Panc1 (cell line): ENCODE data around the gene NCAPD3. TPM values are rescaled to one million over a fixed set of nuclear protein-coding genes. Genes with fewer than 3 reads are reported as not detected.
A peak's percentile ranks its signal among the peaks of the same experiment; 100 is the strongest.

Experiments used
- ATAC-seq: fragments of 200-7000 bp; cut with Tn5 transposase; 2 replicates; pipeline ENCODE4 v1.9.1; 2020; ENCODE audit warnings: mild to moderate bottlenecking, moderate library complexity
- BruUV-seq: library from RNA; stranded (reverse); fragments of 400-500 nt; replicated peaks from 2 replicates; lab custom pipeline; 2021; lab: Mats Ljungman, UMichigan
- CTCF ChIA-PET: fragments of 300-600 bp; sonication (Branson Sonifier 250); formaldehyde crosslinking; loops from one replicate; lab custom pipeline; 2022; ENCODE audit warnings: antibody characterized with exemption; lab: Charles Lee
- POLR2A ChIA-PET: fragments of 300-600 bp; sonication (Branson Sonifier 250); formaldehyde crosslinking; loops from one replicate; lab custom pipeline; 2022; ENCODE audit warnings: antibody characterized with exemption; lab: Charles Lee
- DNase-seq: peaks from one replicate; pipeline ENCODE4 v3.0.0-alpha.2; 2010; ENCODE audit warnings: low read depth, low spot score
- H3K27ac ChIP-seq: 2 replicates; pipeline ENCODE4 v1.5.1; 2011; ENCODE audit warnings: mild to moderate bottlenecking, low read length, inconsistent platforms
- H3K27me3 ChIP-seq: fragments of 200-500 bp; sonication (Bioruptor generic); 2 replicates; pipeline ENCODE4 v1.6.0; 2014; ENCODE audit warnings: low read length, inconsistent platforms; ENCODE audit not compliant: control insufficient read depth, insufficient read depth
- H3K36me3 ChIP-seq: fragments of 200-500 bp; sonication (Bioruptor generic); 2 replicates; pipeline ENCODE4 v1.5.1; 2014; ENCODE audit warnings: inconsistent platforms, mild to moderate bottlenecking, low read length, moderate library complexity; ENCODE audit not compliant: control insufficient read depth, insufficient read depth
- H3K4me1 ChIP-seq: 2 replicates; pipeline ENCODE4 v1.5.1; 2011; ENCODE audit warnings: inconsistent platforms, mild to moderate bottlenecking, low read length, moderate library complexity; ENCODE audit not compliant: control insufficient read depth, insufficient read depth
- H3K4me3 ChIP-seq, 2 experiments: 2 replicates each; pipeline ENCODE4 v1.5.1; 2011 to 2012; ENCODE audit warnings: low read depth in 2 of 2, low read length in 2 of 2, mild to moderate bottlenecking in 2 of 2, inconsistent platforms in 1 of 2, moderate library complexity in 1 of 2
- H3K9me3 ChIP-seq: fragments of 200-500 bp; sonication (Bioruptor generic); 2 replicates; pipeline ENCODE4 v1.5.1; 2014; ENCODE audit warnings: low read depth, mild to moderate bottlenecking, inconsistent platforms, low read length, moderate library complexity; ENCODE audit not compliant: control insufficient read depth, insufficient read depth
- POLR2AphosphoS5 ChIP-seq: IDR thresholded peaks from 2 replicates; pipeline ENCODE4 v1.6.1; 2012; ENCODE audit warnings: mild to moderate bottlenecking, low read depth, low read length, moderate library complexity
- SIN3A ChIP-seq: IDR thresholded peaks from 2 replicates; pipeline ENCODE4 v1.6.1; 2012; ENCODE audit warnings: low read depth, mild to moderate bottlenecking, low read length, moderate library complexity, borderline replicate concordance; ENCODE audit not compliant: insufficient read depth
- TCF7L2 ChIP-seq: IDR thresholded peaks from 2 replicates; pipeline ENCODE4 v1.6.1; 2011; ENCODE audit warnings: mild to moderate bottlenecking, low read depth, low read length, inconsistent platforms
- in situ Hi-C: cut with HindIII; loops from 2 replicates; pipeline ENCODE4 v1.10.0; 2016; ENCODE audit warnings: low sequenced_read_pairs, low pct_unique_long_range_greater_than_20kb
- intact Hi-C: fragments of 100-400 bp; cut with micrococcal nuclease; formaldehyde crosslinking; loops from one replicate; pipeline ENCODE4 v1.10.0; 2022; ENCODE audit not compliant: unreplicated experiment
- total RNA-seq: library from RNA; stranded (reverse); gene quantifications from one replicate; pipeline ENCODE4 v1.2.1, GENCODE V29; 2021; ENCODE audit not compliant: unreplicated experiment
- TF ChIP-seq, protein P1 (sequence below): fragments of 450-650 bp; IDR thresholded peaks from 2 replicates; pipeline ENCODE4 v1.5.1; 2017; ENCODE audit warnings: mild to moderate bottlenecking
- TF ChIP-seq, protein P2 (sequence below), 2 experiments: IDR thresholded peaks; 2 replicates each; pipeline ENCODE4 v1.6.1; 2011 to 2012; ENCODE audit warnings: low read depth in 2 of 2, control low read depth in 1 of 2, low read length in 1 of 2, mild to moderate bottlenecking in 1 of 2, moderate library complexity in 1 of 2; ENCODE audit not compliant: insufficient read depth in 1 of 2

NCAPD3 gene
- total RNA-seq, 1 experiment from 2014 or later = 75.9 TPM

DNA sequence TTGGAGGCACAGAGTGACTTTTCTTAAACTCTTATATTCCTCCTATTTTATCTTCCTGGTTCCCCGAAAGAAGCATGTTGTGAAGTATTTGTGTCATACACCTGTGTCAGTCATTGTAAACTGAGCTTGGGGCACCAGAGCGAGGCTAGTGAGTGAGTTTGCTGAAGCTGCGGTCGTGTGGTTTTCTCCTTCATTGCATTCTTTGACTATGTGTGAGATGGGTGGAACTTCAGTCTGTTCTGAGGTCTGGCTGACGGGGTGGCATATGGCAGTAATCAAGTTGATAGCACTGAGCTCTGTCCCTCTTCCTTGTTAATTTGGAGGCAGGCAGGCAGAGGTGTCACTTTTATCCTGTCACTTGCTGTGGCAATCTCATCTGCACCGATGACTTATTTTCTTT lies 4.9 kb upstream of the NCAPD3 start:
- Histone ChIP-seq H3K27me3 (no peaks in the 10 kb centered on the region), H3K4me1 (peaks cover 20% of the 10 kb centered on the region), H3K36me3 (no peaks in the 10 kb centered on the region; the same call in 1 of the 2 replicates), H3K9me3 (no peaks in the 10 kb centered on the region), H3K4me3 (no peak overlapping the region), H3K27ac (no peak overlapping the region)
- TF ChIP-seq POLR2AphosphoS5 (no peak), TCF7L2 (no peak), SIN3A (no peak)
- TF ChIP-seq, protein P1, sequence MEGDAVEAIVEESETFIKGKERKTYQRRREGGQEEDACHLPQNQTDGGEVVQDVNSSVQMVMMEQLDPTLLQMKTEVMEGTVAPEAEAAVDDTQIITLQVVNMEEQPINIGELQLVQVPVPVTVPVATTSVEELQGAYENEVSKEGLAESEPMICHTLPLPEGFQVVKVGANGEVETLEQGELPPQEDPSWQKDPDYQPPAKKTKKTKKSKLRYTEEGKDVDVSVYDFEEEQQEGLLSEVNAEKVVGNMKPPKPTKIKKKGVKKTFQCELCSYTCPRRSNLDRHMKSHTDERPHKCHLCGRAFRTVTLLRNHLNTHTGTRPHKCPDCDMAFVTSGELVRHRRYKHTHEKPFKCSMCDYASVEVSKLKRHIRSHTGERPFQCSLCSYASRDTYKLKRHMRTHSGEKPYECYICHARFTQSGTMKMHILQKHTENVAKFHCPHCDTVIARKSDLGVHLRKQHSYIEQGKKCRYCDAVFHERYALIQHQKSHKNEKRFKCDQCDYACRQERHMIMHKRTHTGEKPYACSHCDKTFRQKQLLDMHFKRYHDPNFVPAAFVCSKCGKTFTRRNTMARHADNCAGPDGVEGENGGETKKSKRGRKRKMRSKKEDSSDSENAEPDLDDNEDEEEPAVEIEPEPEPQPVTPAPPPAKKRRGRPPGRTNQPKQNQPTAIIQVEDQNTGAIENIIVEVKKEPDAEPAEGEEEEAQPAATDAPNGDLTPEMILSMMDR = no peak
- TF ChIP-seq, protein P2, sequence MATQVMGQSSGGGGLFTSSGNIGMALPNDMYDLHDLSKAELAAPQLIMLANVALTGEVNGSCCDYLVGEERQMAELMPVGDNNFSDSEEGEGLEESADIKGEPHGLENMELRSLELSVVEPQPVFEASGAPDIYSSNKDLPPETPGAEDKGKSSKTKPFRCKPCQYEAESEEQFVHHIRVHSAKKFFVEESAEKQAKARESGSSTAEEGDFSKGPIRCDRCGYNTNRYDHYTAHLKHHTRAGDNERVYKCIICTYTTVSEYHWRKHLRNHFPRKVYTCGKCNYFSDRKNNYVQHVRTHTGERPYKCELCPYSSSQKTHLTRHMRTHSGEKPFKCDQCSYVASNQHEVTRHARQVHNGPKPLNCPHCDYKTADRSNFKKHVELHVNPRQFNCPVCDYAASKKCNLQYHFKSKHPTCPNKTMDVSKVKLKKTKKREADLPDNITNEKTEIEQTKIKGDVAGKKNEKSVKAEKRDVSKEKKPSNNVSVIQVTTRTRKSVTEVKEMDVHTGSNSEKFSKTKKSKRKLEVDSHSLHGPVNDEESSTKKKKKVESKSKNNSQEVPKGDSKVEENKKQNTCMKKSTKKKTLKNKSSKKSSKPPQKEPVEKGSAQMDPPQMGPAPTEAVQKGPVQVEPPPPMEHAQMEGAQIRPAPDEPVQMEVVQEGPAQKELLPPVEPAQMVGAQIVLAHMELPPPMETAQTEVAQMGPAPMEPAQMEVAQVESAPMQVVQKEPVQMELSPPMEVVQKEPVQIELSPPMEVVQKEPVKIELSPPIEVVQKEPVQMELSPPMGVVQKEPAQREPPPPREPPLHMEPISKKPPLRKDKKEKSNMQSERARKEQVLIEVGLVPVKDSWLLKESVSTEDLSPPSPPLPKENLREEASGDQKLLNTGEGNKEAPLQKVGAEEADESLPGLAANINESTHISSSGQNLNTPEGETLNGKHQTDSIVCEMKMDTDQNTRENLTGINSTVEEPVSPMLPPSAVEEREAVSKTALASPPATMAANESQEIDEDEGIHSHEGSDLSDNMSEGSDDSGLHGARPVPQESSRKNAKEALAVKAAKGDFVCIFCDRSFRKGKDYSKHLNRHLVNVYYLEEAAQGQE (IDR thresholded peaks at IDR 0.05; ENCODE audit: insufficient read depth in 1 of 2, low read depth in 2 of 2, low read length in 1 of 2) = no peak
- BruUV-seq = no TSS peak
- intact Hi-C loops = no loop called here
- ATAC-seq = no peak
- in situ Hi-C loops = no loop called here
- no peak for DNase-seq
- ChIA-PET CTCF (interaction anchor here (0.6 kb wide), 1 partner anchor 46 kb away, joined by 4 read pairs; no protein-coding TSS in a partner anchor), POLR2A (no interaction called here)

DNA sequence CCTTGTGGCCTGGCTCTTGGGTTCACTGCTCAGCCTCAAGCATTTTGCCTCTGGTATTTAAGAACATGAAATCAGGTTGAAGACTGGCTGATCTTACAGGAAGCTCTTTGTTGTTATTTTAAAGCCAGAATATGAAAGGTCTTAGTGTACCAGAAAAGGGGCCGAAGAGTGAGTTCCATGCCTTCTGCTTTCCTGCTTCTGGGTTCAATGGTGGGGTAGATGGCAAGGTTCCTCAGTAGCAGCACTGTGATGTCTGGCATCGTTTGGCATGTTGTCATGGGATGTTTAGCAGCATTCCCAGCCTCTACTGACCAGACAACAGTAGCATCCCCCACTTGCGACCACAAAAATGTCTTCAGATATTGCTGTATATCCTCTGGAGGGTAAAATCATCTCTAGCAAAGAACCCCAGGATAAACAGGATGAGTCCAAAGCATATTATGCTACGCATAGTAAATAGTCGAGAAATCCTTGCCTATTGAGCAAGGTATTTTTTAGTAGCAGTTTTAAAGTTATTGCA lies 3.1 kb upstream of the NCAPD3 start:
- POLR2A ChIA-PET = no interaction called here

More for the DNA sequence above, 3.1 kb upstream of the NCAPD3 start:
- intact Hi-C loops (no loop called here), in situ Hi-C loops (no loop called here)
- Histone ChIP-seq H3K27ac (peak overlapping the region; percentile 85; the same call in 1 of the 2 replicates), H3K27me3 (no peaks in the 10 kb centered on the region), H3K36me3 (peaks cover 2% of the 10 kb centered on the region; the same call in 1 of the 2 replicates), H3K4me3 (peak overlapping the region; percentile 85 to 96), H3K9me3 (no peaks in the 10 kb centered on the region), H3K4me1 (peaks cover 31% of the 10 kb centered on the region)
- ATAC-seq (no peak), DNase-seq (no peak)
- CTCF ChIA-PET = no interaction called here
- TF ChIP-seq, protein P1 = no peak
- TF ChIP-seq SIN3A (no peak), POLR2AphosphoS5 (no peak), TCF7L2 (no peak)
- TF ChIP-seq, protein P2 (IDR thresholded peaks at IDR 0.05; ENCODE audit: insufficient read depth in 1 of 2, low read depth in 2 of 2, low read length in 1 of 2) = no peak
- no TSS peak for BruUV-seq
